Lower leg skin (tissue), 4 donors: ENCODE data around the gene DAND5. TPM values are rescaled to one million over a fixed set of nuclear protein-coding genes. Genes with fewer than 3 reads are reported as not detected.

Source experiments
- DNase-seq, 2 donors: peaks; one replicate each; pipeline ENCODE4 v3.0.0-alpha.2; 2019; ENCODE audit warnings: low spot score in 2 of 2
- H3K4me3 ChIP-seq: fragments of 200-600 bp; sonication (generic); 2 replicates; pipeline ENCODE4 v1.5.1; 2017; ENCODE audit warnings: mild to moderate bottlenecking, low read depth; ENCODE audit not compliant: poor library complexity, severe bottlenecking
- CTCF ChIP-seq, 3 donors: fragments of 450-650 bp; IDR thresholded peaks; one replicate each; pipeline ENCODE4 v1.5.1; 2016; ENCODE audit warnings: antibody characterized with exemption in 3 of 3, mild to moderate bottlenecking in 3 of 3, moderate library complexity in 2 of 3
- POLR2A ChIP-seq, 2 donors: fragments of 450-650 bp; IDR thresholded peaks; one replicate each; pipeline ENCODE4 v1.6.1; 2016 to 2017; ENCODE audit warnings: antibody characterized with exemption in 2 of 2, mild to moderate bottlenecking in 1 of 2, moderate library complexity in 1 of 2
- WGBS, 2 donors: methylation state at CpG; one replicate each; pipeline ENCODE4 v1.1.5; 2018; 5-methylcytosine and 5-hydroxymethylcytosine counted together
- intact Hi-C: fragments of 100-400 bp; cut with DNase I; formaldehyde crosslinking; loops from one replicate; pipeline ENCODE4 v1.15.0; 2023; ENCODE audit warnings: low total_unique reads
- total RNA-seq, 4 donors: library from RNA; depleted of rRNA; stranded (reverse); fragments of >200 nt; gene quantifications; one replicate each; pipeline ENCODE4 v1.1.0, GENCODE V29; 2016

DAND5 gene
- total RNA-seq, 4 donors from 2014 or later, result 0.32 TPM; not detected in 3

GRCh38 chr19:13008926-13009787 is 39.8 kb downstream of the DAND5 start:
- 52 to 53% methylated on average over 28 of the region's 28 CpGs for WGBS, 2 donors
- DNase-seq, result no peak
- no peak overlapping the region for H3K4me3 ChIP-seq
- intact Hi-C loops, result no loop called here
- TF ChIP-seq POLR2A (IDR thresholded peaks at IDR 0.05) (no peak), CTCF (IDR thresholded peaks at IDR 0.05) (no peak)

- TF ChIP-seq POLR2A (IDR thresholded peaks at IDR 0.05) (no peak), CTCF (IDR thresholded peaks at IDR 0.05) (no peak)
- WGBS, 2 donors, result 30 to 31% methylated on average over 49 to 62 of the region's 62 CpGs
- intact Hi-C loops, result no loop called here
These were observed 40.9 kb downstream of the DAND5 start for GRCh38 chr19:13010038-13010991.

GRCh38 chr19:13010992-13011652 is 41.7 kb downstream of the DAND5 start:
- TF ChIP-seq POLR2A (IDR thresholded peaks at IDR 0.05) (no peak), CTCF (IDR thresholded peaks at IDR 0.05) (no peak)
- 21 to 23% methylated on average over 38 of the region's 39 CpGs for WGBS, 2 donors
- intact Hi-C loops, result no loop called here
- no peak for DNase-seq
- no peak overlapping the region for H3K4me3 ChIP-seq

More at GRCh38 chr19:13010038-13010991, 40.9 kb downstream of the DAND5 start:
- DNase-seq, result no peak
- H3K4me3 ChIP-seq, result no peak overlapping the region

GRCh38 chr19:13011653-13012389 is 42.4 kb downstream of the DAND5 start:
- no peak for TF ChIP-seq CTCF (IDR thresholded peaks at IDR 0.05)
- TF ChIP-seq POLR2A (IDR thresholded peaks at IDR 0.05), result no peak
- H3K4me3 ChIP-seq, result no peak overlapping the region
- 26 to 43% methylated on average over 48 to 50 of the region's 54 CpGs for WGBS, 2 donors
- DNase-seq, result no peak
- intact Hi-C loops, result no loop called here

- no peak for TF ChIP-seq POLR2A (IDR thresholded peaks at IDR 0.05)
- intact Hi-C loops, result no loop called here
- DNase-seq, result no peak
- H3K4me3 ChIP-seq, result no peak overlapping the region
- WGBS, 2 donors, result 20 to 27% methylated on average over 13 to 16 of the region's 23 CpGs
These were observed 43.0 kb downstream of the DAND5 start for GRCh38 chr19:13012390-13012689.
